Stomach (tissue), 19 donors: Measurements from ENCODE around the gene PPP1CC. TPM values are rescaled to one million over a fixed set of nuclear protein-coding genes. Genes with fewer than 3 reads are reported as not detected.
A peak's percentile ranks its signal among the peaks of the same experiment; 100 is the strongest.

Experiments used
- DNase-seq, 2 donors: peaks; one replicate each; pipeline versions ENCODE4 v3.0.0 to v3.0.0-alpha.2; 2013 to 2019
- H3K27ac ChIP-seq, 5 donors: fragments of 200-600 bp in 4 of 5; sonication (generic) in 4 of 5; one replicate each; pipeline ENCODE4 v1.5.1; 2013 to 2019; ENCODE audit warnings: mild to moderate bottlenecking in 1 of 5, moderate library complexity in 1 of 5
- H3K27me3 ChIP-seq, 3 donors: fragments of 200-600 bp; sonication (generic); one replicate each; pipeline ENCODE4 v1.5.1; 2017 to 2019; ENCODE audit warnings: mixed run types in 1 of 3
- H3K36me3 ChIP-seq, 4 donors: fragments of 200-600 bp; sonication (generic); 1 replicate in 3 of 4; 2 replicates in 1 of 4; pipeline ENCODE4 v1.5.1; 2016 to 2019
- H3K4me1 ChIP-seq, 4 donors: fragments of 200-600 bp; sonication (generic); one replicate each; pipeline ENCODE4 v1.5.1; 2016 to 2019
- H3K4me3 ChIP-seq, 4 donors: fragments of 200-600 bp; sonication (generic) in 3 of 4; one replicate each; pipeline ENCODE4 v1.5.1; 2016 to 2019; ENCODE audit warnings: mild to moderate bottlenecking in 1 of 4
- H3K9me3 ChIP-seq, 4 donors: fragments of 200-600 bp; sonication (generic); one replicate each; pipeline ENCODE4 v1.5.1; 2016 to 2019
- CTCF ChIP-seq, 7 experiments: fragments of 450-650 bp in 4 of 7; fragments of 200-600 bp in 3 of 7; sonication (generic) in 3 of 7; IDR thresholded peaks; one replicate each; pipeline ENCODE4 v1.5.1; 2016 to 2019; ENCODE audit warnings: antibody characterized with exemption in 7 of 7, control low read depth in 2 of 7, mild to moderate bottlenecking in 1 of 7
- EP300 ChIP-seq: sonication (generic); formaldehyde crosslinking; IDR thresholded peaks from one replicate; pipeline ENCODE4 v1.6.1; 2017; ENCODE audit warnings: antibody characterized with exemption
- POLR2A ChIP-seq, 4 donors: fragments of 450-650 bp; IDR thresholded peaks; one replicate each; pipeline ENCODE4 v1.6.1; 2016; ENCODE audit warnings: antibody characterized with exemption in 4 of 4, control low read depth in 2 of 4, mild to moderate bottlenecking in 1 of 4, moderate library complexity in 1 of 4
- POLR2AphosphoS5 ChIP-seq, 3 donors: sonication (generic); formaldehyde crosslinking; IDR thresholded peaks; one replicate each; pipeline ENCODE4 v1.6.1; 2016; ENCODE audit warnings: antibody characterized with exemption in 3 of 3
- WGBS, 5 donors: extraction: QIAGEN DNeasy Blood & Tissue Kit in 3 of 5; methylation state at CpG; one replicate each; pipeline versions ENCODE4 v1.1.5 to v1.1.7; 2013 to 2018; 5-methylcytosine and 5-hydroxymethylcytosine counted together
- intact Hi-C: fragments of 100-400 bp; cut with DNase I; formaldehyde crosslinking; loops from one replicate; pipeline ENCODE4 v1.15.1; 2023; ENCODE audit warnings: low total_unique reads
- long read RNA-seq, 10 donors: transcript quantifications; one replicate each; lab custom pipeline, GENCODE V29; 2026
- polyA plus RNA-seq, 3 donors: library from polyadenylated mRNA; stranded (reverse); fragments of 200-250 nt; gene quantifications; one replicate each; pipeline ENCODE4 v1.2.3, GENCODE V29; 2013
- total RNA-seq, 5 donors: library from RNA; depleted of rRNA; stranded (reverse); fragments of >200 nt; gene quantifications; one replicate each; pipeline versions ENCODE4 v1.1.0 to v1.2.3, GENCODE V29; 2014 to 2016
- donor health status: healthy with polysubstance abuse.
- donor health status: Bipolar disorder and iron deficiency.
- donor health status: healthy.

PPP1CC gene
- 100 to 1,000 TPM in 2 of 5 donors, 10 to 100 TPM in 3; 44.9 to 205 (median 88.7) TPM for total RNA-seq
- 100 to 1,000 TPM in 1 of 3 donors, 10 to 100 TPM in 2; 59.2 to 129 (median 91.8) TPM for polyA plus RNA-seq
- long read RNA-seq, donor 1, transcript PPP1CC-211 (3 exons, 582 nt) = minor isoform, 5 of 27 reads
- long read RNA-seq, donor 1, transcript PPP1CC-201 (7 exons, 2,559 nt) = major isoform, 12 of 27 reads
- long read RNA-seq, donor 1, partial matches to known transcripts = 10 of 27 reads
- long read RNA-seq, donor 1, other reads (novel, unspliced or antisense) = 0 of 27 reads
- long read RNA-seq, donor 2, transcript PPP1CC-201 (7 exons, 2,559 nt) = major isoform, 21 of 33 reads
- long read RNA-seq, donor 2, partial matches to known transcripts = 5 of 33 reads
- long read RNA-seq, donor 2, other reads (novel, unspliced or antisense) = 0 of 33 reads
- long read RNA-seq, donor 3, transcript PPP1CC-201 (7 exons, 2,559 nt) = major isoform, 10 of 27 reads
- long read RNA-seq, donor 3, partial matches to known transcripts = 13 of 27 reads
- long read RNA-seq, donor 3, other reads (novel, unspliced or antisense) = 0 of 27 reads
- long read RNA-seq, donor 4, partial matches to known transcripts = 0 of 2 reads
- long read RNA-seq, donor 4, other reads (novel, unspliced or antisense) = 0 of 2 reads
- long read RNA-seq, donor 5, transcript PPP1CC-201 (7 exons, 2,559 nt) = major isoform, 31 of 57 reads
- long read RNA-seq, donor 5, transcript PPP1CC-211 (3 exons, 582 nt) = minor isoform, 9 of 57 reads
- long read RNA-seq, donor 5, partial matches to known transcripts = 6 of 57 reads
- long read RNA-seq, donor 5, other reads (novel, unspliced or antisense) = 6 of 57 reads
- long read RNA-seq, donor 6, transcript PPP1CC-201 (7 exons, 2,559 nt) = major isoform, 48 of 114 reads
- long read RNA-seq, donor 6, transcript PPP1CC-211 (3 exons, 582 nt) = minor isoform, 6 of 114 reads
- long read RNA-seq, donor 6, transcript PPP1CC-203 (2 exons, 1,133 nt) = minor isoform, 13 of 114 reads
- long read RNA-seq, donor 6, partial matches to known transcripts = 33 of 114 reads
- long read RNA-seq, donor 6, other reads (novel, unspliced or antisense) = 11 of 114 reads
- long read RNA-seq, donor 7, transcript PPP1CC-211 (3 exons, 582 nt) = minor isoform, 10 of 47 reads
- long read RNA-seq, donor 7, transcript PPP1CC-201 (7 exons, 2,559 nt) = major isoform, 23 of 47 reads
- long read RNA-seq, donor 7, partial matches to known transcripts = 7 of 47 reads
- long read RNA-seq, donor 7, other reads (novel, unspliced or antisense) = 0 of 47 reads
- long read RNA-seq, donor 8, transcript PPP1CC-201 (7 exons, 2,559 nt) = major isoform, 20 of 47 reads
- long read RNA-seq, donor 8, transcript PPP1CC-203 (2 exons, 1,133 nt) = minor isoform, 6 of 47 reads
- long read RNA-seq, donor 8, partial matches to known transcripts = 18 of 47 reads
- long read RNA-seq, donor 8, other reads (novel, unspliced or antisense) = 0 of 47 reads
- long read RNA-seq, donor 9, transcript PPP1CC-201 (7 exons, 2,559 nt) = minor isoform, 5 of 21 reads
- long read RNA-seq, donor 9, transcript PPP1CC-211 (3 exons, 582 nt) = major isoform, 7 of 21 reads
- long read RNA-seq, donor 9, transcript PPP1CC-203 (2 exons, 1,133 nt) = minor isoform, 5 of 21 reads
- long read RNA-seq, donor 9, partial matches to known transcripts = 0 of 21 reads
- long read RNA-seq, donor 9, other reads (novel, unspliced or antisense) = 0 of 21 reads
- long read RNA-seq, donor 10, transcript PPP1CC-201 (7 exons, 2,559 nt) = major isoform, 11 of 13 reads
- long read RNA-seq, donor 10, partial matches to known transcripts = 0 of 13 reads
- long read RNA-seq, donor 10, other reads (novel, unspliced or antisense) = 0 of 13 reads

GRCh38 chr12:110742718-110743570 lies at the start of gene PPP1CC:
TSS of gene PPP1CC (minus strand) at chr12:110742891. CDS start at chr12:110742707, 184 bp downstream.
- TF ChIP-seq POLR2AphosphoS5 (IDR thresholded peaks at IDR 0.05) (peak; percentile 45 to 92 (median 91)), EP300 (no peak), POLR2A (IDR thresholded peaks at IDR 0.05) (peak in 1 of 4 donors; percentile 66), CTCF (IDR thresholded peaks at IDR 0.05) (peak in 1 of 7 experiments; percentile 40)
- Histone ChIP-seq H3K27me3 (no peaks in the 10 kb centered on the region), H3K4me3 (peak within 1 kb of the TSS; percentile 81 to 99 (median 89)), H3K27ac (peak within 1 kb of the TSS; percentile 93 to 97 (median 95)), H3K9me3 (no peaks in the 10 kb centered on the region), H3K4me1 (peaks cover 41 to 61% (median 49%) of the 10 kb centered on the region in 4 donors), H3K36me3 (no peaks in the 10 kb centered on the region)
- intact Hi-C loops = no loop called here
- peak; percentile 95 to 98 for DNase-seq
- 0 to 1% (median 1%) methylated on average over 47 to 63 of the region's 63 CpGs for whole genome bisulfite sequencing, 5 donors

- Histone ChIP-seq H3K36me3 (no peaks in the 10 kb centered on the region), H3K27ac (peak overlapping the region in 1 of 5 donors; percentile 31), H3K27me3 (no peaks in the 10 kb centered on the region), H3K4me3 (no peak overlapping the region), H3K9me3 (no peaks in the 10 kb centered on the region), H3K4me1 (peaks cover 0 to 14% (median 2%) of the 10 kb centered on the region in 4 donors)
- no peak for TF ChIP-seq CTCF (IDR thresholded peaks at IDR 0.05)
- no peak for TF ChIP-seq POLR2A (IDR thresholded peaks at IDR 0.05)
- no peak for TF ChIP-seq POLR2AphosphoS5 (IDR thresholded peaks at IDR 0.05)
- TF ChIP-seq EP300 = no peak
- no peak for DNase-seq
- 91 to 93% (median 91%) methylated on average over 3 of the region's 3 CpGs for WGBS, 5 donors
- intact Hi-C loops = no loop called here
Measured at GRCh38 chr12:110791589-110791988, 48.9 kb upstream of the PPP1CC start.

GRCh38 chr12:110790301-110790700 lies 47.6 kb upstream of the PPP1CC start:
- Histone ChIP-seq H3K27me3 (no peaks in the 10 kb centered on the region), H3K27ac (peak overlapping the region in 1 of 5 donors; percentile 31), H3K9me3 (no peaks in the 10 kb centered on the region), H3K36me3 (no peaks in the 10 kb centered on the region), H3K4me1 (peaks cover 0 to 14% (median 2%) of the 10 kb centered on the region in 4 donors), H3K4me3 (no peak overlapping the region)
- TF ChIP-seq EP300 = no peak
- TF ChIP-seq CTCF (IDR thresholded peaks at IDR 0.05) = no peak
- TF ChIP-seq POLR2AphosphoS5 (IDR thresholded peaks at IDR 0.05) = no peak
- TF ChIP-seq POLR2A (IDR thresholded peaks at IDR 0.05) = no peak
- WGBS, 5 donors = 71 to 82% (median 73%) methylated on average over 1 of the region's 1 CpG
- intact Hi-C loops = no loop called here
- DNase-seq = no peak
